Calu3 (cell line): ENCODE results near the gene FAM107B. TPM values are rescaled to one million over a fixed set of nuclear protein-coding genes. Genes with fewer than 3 reads are reported as not detected.

Source experiments
- BruUV-seq: library from RNA; stranded (reverse); fragments of 400-500 nt; replicated peaks from 2 replicates; lab custom pipeline; 2021; lab: Mats Ljungman, UMichigan
- CTCF ChIA-PET: fragments of 300-600 bp; sonication (Branson Sonifier 250); formaldehyde crosslinking; loops from one replicate; lab custom pipeline; 2022; ENCODE audit warnings: antibody characterized with exemption; lab: Charles Lee
- DNase-seq: peaks from one replicate; pipeline ENCODE4 v3.0.0; 2022
- H3K27ac Mint-ChIP-seq: one replicate; pipeline ENCODE4 v1.8.0; 2022; ENCODE audit warnings: mixed read lengths; ENCODE audit not compliant: unreplicated experiment
- H3K27me3 Mint-ChIP-seq: one replicate; pipeline ENCODE4 v1.8.0; 2022; ENCODE audit warnings: mixed read lengths; ENCODE audit not compliant: unreplicated experiment
- H3K36me3 Mint-ChIP-seq: one replicate; pipeline ENCODE4 v1.8.0; 2022; ENCODE audit warnings: mild to moderate bottlenecking, moderate library complexity, mixed read lengths; ENCODE audit not compliant: insufficient read depth, unreplicated experiment
- H3K4me1 Mint-ChIP-seq: one replicate; pipeline ENCODE4 v1.8.0; 2022; ENCODE audit warnings: mild to moderate bottlenecking, low read depth, mixed read lengths; ENCODE audit not compliant: unreplicated experiment
- H3K4me3 Mint-ChIP-seq: one replicate; pipeline ENCODE4 v1.8.0; 2022; ENCODE audit warnings: mild to moderate bottlenecking, low read depth, moderate library complexity, mixed read lengths; ENCODE audit not compliant: unreplicated experiment
- H3K9me3 Mint-ChIP-seq: one replicate; pipeline ENCODE4 v1.8.0; 2022; ENCODE audit warnings: low read depth, mixed read lengths; ENCODE audit not compliant: unreplicated experiment
- CTCF ChIP-seq: fragments of 200-600 bp; IDR thresholded peaks from one replicate; pipeline ENCODE4 v1.8.0; 2022; ENCODE audit warnings: antibody characterized with exemption; ENCODE audit not compliant: unreplicated experiment
- intact Hi-C: fragments of 100-400 bp; cut with micrococcal nuclease; formaldehyde crosslinking; loops from one replicate; pipeline ENCODE4 v1.10.0; 2022; ENCODE audit not compliant: unreplicated experiment
- total RNA-seq: library from RNA; stranded (reverse); gene quantifications from 2 replicates; pipeline ENCODE4 v1.2.3, GENCODE V29; 2022

Gene FAM107B
- total RNA-seq, 1 experiment from 2014 or later: 168 TPM

- Mint-ChIP-seq H3K27ac (no peak overlapping the region), H3K4me1 (peaks cover 17% of the 10 kb centered on the region), H3K27me3 (no peaks in the 10 kb centered on the region), H3K36me3 (no peaks in the 10 kb centered on the region), H3K9me3 (peaks cover 3% of the 10 kb centered on the region), H3K4me3 (no peak overlapping the region)
- no peak for TF ChIP-seq CTCF
- intact Hi-C loops: no loop called here
- CTCF ChIA-PET: no interaction called here
- no peak for DNase-seq
- no TSS peak for BruUV-seq
These were observed 69.0 kb downstream of the FAM107B start for GRCh38 chr10:14705548-14706230.

GRCh38 chr10:14703631-14704001 lies 71.1 kb downstream of the FAM107B start:
- no peaks in the 10 kb centered on the region for H3K36me3 Mint-ChIP-seq
- DNase-seq: no peak
- H3K27ac Mint-ChIP-seq: no peak overlapping the region
- no peaks in the 10 kb centered on the region for H3K27me3 Mint-ChIP-seq
- intact Hi-C loops: no loop called here
- no peak overlapping the region for H3K4me3 Mint-ChIP-seq
- CTCF ChIA-PET: no interaction called here
- peaks cover 2% of the 10 kb centered on the region for H3K9me3 Mint-ChIP-seq
- BruUV-seq: no TSS peak
- no peak for TF ChIP-seq CTCF
- peaks cover 23% of the 10 kb centered on the region for H3K4me1 Mint-ChIP-seq

GRCh38 chr10:14701466-14701865 lies 73.2 kb downstream of the FAM107B start:
- H3K27me3 Mint-ChIP-seq: no peaks in the 10 kb centered on the region
- H3K9me3 Mint-ChIP-seq: peaks cover 2% of the 10 kb centered on the region
- no TSS peak for BruUV-seq
- H3K4me3 Mint-ChIP-seq: no peak overlapping the region
- peaks cover 25% of the 10 kb centered on the region for H3K4me1 Mint-ChIP-seq
- DNase-seq: no peak
- no peaks in the 10 kb centered on the region for H3K36me3 Mint-ChIP-seq
- intact Hi-C loops: no loop called here
- TF ChIP-seq CTCF: no peak
- CTCF ChIA-PET: no interaction called here
- H3K27ac Mint-ChIP-seq: no peak overlapping the region

- TF ChIP-seq CTCF: no peak
- H3K27ac Mint-ChIP-seq: no peak overlapping the region
- peaks cover 25% of the 10 kb centered on the region for H3K4me1 Mint-ChIP-seq
- H3K27me3 Mint-ChIP-seq: no peaks in the 10 kb centered on the region
- intact Hi-C loops: no loop called here
- no peak overlapping the region for H3K4me3 Mint-ChIP-seq
- CTCF ChIA-PET: interaction anchor here (0.6 to 0.7 kb wide), 2 partner anchors 86 to 88 kb away, joined by 4 to 10 read pairs; no protein-coding TSS in a partner anchor
- no peak for DNase-seq
- H3K9me3 Mint-ChIP-seq: peaks cover 2% of the 10 kb centered on the region
- BruUV-seq: no TSS peak
- H3K36me3 Mint-ChIP-seq: no peaks in the 10 kb centered on the region
These were observed 74.2 kb downstream of the FAM107B start for GRCh38 chr10:14700546-14700945.
